WTC11 (cell line): Measurements from ENCODE around the gene COBLL1.

Experiments
- CREM ChIP-seq: sonication (generic); formaldehyde crosslinking; IDR thresholded peaks from 2 replicates; pipeline ENCODE4 v1.8.1; 2022; ENCODE audit warnings: mild to moderate bottlenecking, missing genetic modification reagents, moderate library complexity
- ELF4 ChIP-seq: sonication (generic); formaldehyde crosslinking; IDR thresholded peaks from 2 replicates; pipeline ENCODE4 v1.8.1; 2022; ENCODE audit warnings: low read depth, mild to moderate bottlenecking, moderate library complexity, missing genetic modification reagents
- SP1 ChIP-seq: sonication (generic); formaldehyde crosslinking; conservative IDR thresholded peaks from 2 replicates; pipeline ENCODE4 v1.8.1; 2022; ENCODE audit warnings: missing genetic modification reagents
- TF ChIP-seq, protein P1 (sequence below): fragments of 200-600 bp; IDR thresholded peaks from 2 replicates; pipeline ENCODE4 v1.8.0; 2022; ENCODE audit warnings: antibody characterized with exemption
- TF ChIP-seq, protein P2 (sequence below): sonication (generic); formaldehyde crosslinking; IDR thresholded peaks from 2 replicates; pipeline ENCODE4 v1.8.0; 2022; ENCODE audit warnings: mild to moderate bottlenecking, missing genetic modification reagents
- TF ChIP-seq, protein P3 (sequence below): sonication (generic); formaldehyde crosslinking; IDR thresholded peaks from 2 replicates; pipeline ENCODE4 v1.8.0; 2022; ENCODE audit warnings: missing genetic modification reagents

DNA sequence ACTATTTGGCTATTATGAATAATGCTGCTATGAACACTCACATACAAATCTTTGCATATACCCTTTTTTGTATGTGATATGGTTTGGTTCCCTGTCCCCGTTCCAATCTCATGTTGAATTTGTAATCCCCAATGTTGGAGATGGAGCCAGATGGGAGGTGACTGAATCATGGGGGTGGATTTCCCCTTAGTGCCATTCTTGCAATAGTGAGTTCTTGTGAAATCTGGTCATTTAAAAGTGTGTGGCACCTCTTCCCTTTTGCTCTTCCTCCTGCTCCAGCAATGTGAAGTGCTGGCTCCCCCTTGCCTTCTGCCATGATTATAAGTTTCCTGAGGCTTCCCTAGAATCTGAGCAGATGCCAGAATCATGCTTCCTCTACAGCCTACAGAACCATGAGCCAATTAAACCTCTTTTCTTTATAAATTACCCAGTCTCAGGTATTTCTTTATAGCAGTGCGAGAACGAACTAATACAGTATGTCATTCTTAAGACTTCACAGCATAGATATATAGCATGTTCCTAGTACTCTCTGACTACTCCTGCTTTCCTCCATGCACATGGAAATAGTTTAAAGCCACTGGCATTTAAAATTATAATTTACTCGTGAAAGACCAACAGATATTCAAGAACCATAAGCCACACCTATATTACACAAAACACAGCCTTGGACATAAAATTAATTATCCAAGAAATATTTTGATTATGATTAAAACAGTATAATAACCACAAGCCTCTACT lies 75.2 kb downstream of the COBLL1 start:
- TF ChIP-seq, protein P1, sequence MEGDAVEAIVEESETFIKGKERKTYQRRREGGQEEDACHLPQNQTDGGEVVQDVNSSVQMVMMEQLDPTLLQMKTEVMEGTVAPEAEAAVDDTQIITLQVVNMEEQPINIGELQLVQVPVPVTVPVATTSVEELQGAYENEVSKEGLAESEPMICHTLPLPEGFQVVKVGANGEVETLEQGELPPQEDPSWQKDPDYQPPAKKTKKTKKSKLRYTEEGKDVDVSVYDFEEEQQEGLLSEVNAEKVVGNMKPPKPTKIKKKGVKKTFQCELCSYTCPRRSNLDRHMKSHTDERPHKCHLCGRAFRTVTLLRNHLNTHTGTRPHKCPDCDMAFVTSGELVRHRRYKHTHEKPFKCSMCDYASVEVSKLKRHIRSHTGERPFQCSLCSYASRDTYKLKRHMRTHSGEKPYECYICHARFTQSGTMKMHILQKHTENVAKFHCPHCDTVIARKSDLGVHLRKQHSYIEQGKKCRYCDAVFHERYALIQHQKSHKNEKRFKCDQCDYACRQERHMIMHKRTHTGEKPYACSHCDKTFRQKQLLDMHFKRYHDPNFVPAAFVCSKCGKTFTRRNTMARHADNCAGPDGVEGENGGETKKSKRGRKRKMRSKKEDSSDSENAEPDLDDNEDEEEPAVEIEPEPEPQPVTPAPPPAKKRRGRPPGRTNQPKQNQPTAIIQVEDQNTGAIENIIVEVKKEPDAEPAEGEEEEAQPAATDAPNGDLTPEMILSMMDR = no peak
- no peak for TF ChIP-seq CREM
- no peak for TF ChIP-seq ELF4 (CRISPR knock-in tag)
- TF ChIP-seq SP1 (CRISPR knock-in tag) = no peak
- TF ChIP-seq, protein P2, sequence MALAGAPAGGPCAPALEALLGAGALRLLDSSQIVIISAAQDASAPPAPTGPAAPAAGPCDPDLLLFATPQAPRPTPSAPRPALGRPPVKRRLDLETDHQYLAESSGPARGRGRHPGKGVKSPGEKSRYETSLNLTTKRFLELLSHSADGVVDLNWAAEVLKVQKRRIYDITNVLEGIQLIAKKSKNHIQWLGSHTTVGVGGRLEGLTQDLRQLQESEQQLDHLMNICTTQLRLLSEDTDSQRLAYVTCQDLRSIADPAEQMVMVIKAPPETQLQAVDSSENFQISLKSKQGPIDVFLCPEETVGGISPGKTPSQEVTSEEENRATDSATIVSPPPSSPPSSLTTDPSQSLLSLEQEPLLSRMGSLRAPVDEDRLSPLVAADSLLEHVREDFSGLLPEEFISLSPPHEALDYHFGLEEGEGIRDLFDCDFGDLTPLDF (CRISPR knock-in tag) = no peak
- TF ChIP-seq, protein P3, sequence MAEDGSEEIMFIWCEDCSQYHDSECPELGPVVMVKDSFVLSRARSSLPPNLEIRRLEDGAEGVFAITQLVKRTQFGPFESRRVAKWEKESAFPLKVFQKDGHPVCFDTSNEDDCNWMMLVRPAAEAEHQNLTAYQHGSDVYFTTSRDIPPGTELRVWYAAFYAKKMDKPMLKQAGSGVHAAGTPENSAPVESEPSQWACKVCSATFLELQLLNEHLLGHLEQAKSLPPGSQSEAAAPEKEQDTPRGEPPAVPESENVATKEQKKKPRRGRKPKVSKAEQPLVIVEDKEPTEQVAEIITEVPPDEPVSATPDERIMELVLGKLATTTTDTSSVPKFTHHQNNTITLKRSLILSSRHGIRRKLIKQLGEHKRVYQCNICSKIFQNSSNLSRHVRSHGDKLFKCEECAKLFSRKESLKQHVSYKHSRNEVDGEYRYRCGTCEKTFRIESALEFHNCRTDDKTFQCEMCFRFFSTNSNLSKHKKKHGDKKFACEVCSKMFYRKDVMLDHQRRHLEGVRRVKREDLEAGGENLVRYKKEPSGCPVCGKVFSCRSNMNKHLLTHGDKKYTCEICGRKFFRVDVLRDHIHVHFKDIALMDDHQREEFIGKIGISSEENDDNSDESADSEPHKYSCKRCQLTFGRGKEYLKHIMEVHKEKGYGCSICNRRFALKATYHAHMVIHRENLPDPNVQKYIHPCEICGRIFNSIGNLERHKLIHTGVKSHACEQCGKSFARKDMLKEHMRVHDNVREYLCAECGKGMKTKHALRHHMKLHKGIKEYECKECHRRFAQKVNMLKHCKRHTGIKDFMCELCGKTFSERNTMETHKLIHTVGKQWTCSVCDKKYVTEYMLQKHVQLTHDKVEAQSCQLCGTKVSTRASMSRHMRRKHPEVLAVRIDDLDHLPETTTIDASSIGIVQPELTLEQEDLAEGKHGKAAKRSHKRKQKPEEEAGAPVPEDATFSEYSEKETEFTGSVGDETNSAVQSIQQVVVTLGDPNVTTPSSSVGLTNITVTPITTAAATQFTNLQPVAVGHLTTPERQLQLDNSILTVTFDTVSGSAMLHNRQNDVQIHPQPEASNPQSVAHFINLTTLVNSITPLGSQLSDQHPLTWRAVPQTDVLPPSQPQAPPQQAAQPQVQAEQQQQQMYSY = no peak
